Measurements from ENCODE around the gene BDP1.

Gene BDP1

GRCh38 chr5:71455427-71456361, at the start of gene BDP1:
TSS of gene BDP1 (plus strand) at chr5:71455651. CDS start at chr5:71455878, 227 bp downstream.
- TF ChIP-seq GATA3 (IDR thresholded peaks at IDR 0.05; ENCODE audit: low read depth, low read length) = no peak
- TF ChIP-seq GATA2 (IDR thresholded peaks at IDR 0.05; ENCODE audit: low read depth, low read length) = no peak

DNA sequence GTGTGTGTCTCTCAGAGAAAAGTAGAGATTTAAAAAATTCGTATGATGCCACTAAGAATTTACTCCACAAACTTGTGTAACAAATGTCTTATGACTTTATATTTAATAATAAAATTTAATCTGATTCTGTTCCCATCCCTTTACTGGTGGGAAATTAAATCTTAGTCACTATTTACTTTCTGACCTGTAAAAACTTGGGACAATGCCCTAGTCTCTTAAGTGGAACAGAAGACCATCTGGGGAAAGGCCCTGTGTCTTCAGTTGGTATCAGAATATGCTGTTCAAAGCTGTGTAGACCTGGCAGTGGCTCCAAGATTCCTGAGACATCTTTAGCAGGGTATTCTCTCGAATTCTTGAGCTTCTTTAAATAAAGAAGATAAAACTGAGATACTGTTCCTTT, 2.6 kb upstream of the BDP1 start:
- TF ChIP-seq GATA3 (IDR thresholded peaks at IDR 0.05; ENCODE audit: low read depth, low read length) (no peak), GATA2 (IDR thresholded peaks at IDR 0.05; ENCODE audit: low read depth, low read length) (no peak)

- TF ChIP-seq GATA2 (IDR thresholded peaks at IDR 0.05; ENCODE audit: low read depth, low read length) = no peak
- no peak for TF ChIP-seq GATA3 (IDR thresholded peaks at IDR 0.05; ENCODE audit: low read depth, low read length)
Measured at GRCh38 chr5:71454913-71455312, 538 bp upstream of the BDP1 start.

GRCh38 chr5:71456362-71456743, 902 bp downstream of the BDP1 start:
- TF ChIP-seq GATA3 (IDR thresholded peaks at IDR 0.05; ENCODE audit: low read depth, low read length) (no peak), GATA2 (IDR thresholded peaks at IDR 0.05; ENCODE audit: low read depth, low read length) (no peak)

DNA sequence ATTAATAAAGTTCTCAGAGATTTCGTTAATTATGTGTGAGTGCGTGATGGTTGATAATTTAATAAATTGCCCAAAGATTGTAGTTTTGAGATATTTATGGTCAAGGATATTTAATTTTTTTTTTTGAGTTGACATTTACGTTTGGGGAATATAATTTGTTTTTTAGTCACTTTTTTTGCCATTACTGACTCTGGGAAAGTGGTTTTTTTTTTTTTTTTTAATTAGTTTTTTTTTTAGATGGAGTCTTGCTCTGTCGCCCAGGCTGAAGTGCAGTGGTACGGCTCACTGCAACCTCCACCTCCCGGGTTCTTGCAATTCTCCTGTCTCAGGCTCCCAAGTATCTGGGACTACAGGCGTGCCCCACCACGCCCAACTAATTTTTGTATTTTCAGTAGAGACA, 1.7 kb downstream of the BDP1 start:
- TF ChIP-seq GATA3 (IDR thresholded peaks at IDR 0.05; ENCODE audit: low read depth, low read length) (no peak), GATA2 (IDR thresholded peaks at IDR 0.05; ENCODE audit: low read depth, low read length) (no peak)

DNA sequence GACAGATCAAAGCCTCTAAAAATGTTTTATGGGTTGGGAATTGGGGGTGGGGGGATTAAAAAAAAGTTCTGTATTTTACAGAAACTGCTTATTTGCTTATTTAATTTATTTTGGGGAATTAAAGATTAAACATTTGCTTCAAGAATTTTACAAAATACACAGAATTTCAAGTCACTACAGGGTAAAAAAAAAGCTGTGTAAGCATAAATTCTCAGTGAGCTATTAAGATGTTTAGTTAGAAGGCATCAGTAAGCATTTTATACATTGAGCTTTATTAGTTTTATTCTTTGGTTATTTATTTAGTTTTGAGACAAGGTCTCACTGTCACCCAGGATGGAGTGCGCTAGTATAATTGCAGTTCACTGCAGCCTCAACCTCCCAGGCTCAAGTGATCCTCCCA, 5.2 kb downstream of the BDP1 start:
- TF ChIP-seq GATA3 (IDR thresholded peaks at IDR 0.05; ENCODE audit: low read depth, low read length) (no peak), GATA2 (IDR thresholded peaks at IDR 0.05; ENCODE audit: low read depth, low read length) (no peak)

- TF ChIP-seq GATA2 (IDR thresholded peaks at IDR 0.05; ENCODE audit: low read depth, low read length) = no peak
- no peak for TF ChIP-seq GATA3 (IDR thresholded peaks at IDR 0.05; ENCODE audit: low read depth, low read length)
Measured at GRCh38 chr5:71461360-71461759, 5.9 kb downstream of the BDP1 start.

DNA sequence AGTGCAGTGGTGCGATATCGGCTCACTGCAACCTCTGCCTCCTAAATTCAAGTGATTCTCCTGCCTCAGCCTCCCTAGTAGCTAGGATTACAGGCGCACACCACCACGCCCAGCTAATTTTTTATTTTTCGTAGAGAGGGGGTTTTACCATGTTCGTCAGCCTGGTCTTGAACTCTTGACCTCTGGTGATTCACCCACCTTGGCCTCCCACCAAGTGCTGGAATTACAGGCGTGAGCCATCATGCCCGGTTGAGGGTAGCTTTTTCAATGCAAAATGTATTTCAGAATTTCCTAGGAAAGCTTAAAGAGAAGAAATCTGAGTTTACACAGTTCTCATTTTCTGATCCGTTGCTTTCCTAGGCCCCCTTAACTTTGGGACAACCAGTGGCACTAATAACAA, 15.7 kb downstream of the BDP1 start:
- TF ChIP-seq GATA2 (IDR thresholded peaks at IDR 0.05; ENCODE audit: low read depth, low read length) (no peak), GATA3 (IDR thresholded peaks at IDR 0.05; ENCODE audit: low read depth, low read length) (no peak)

GRCh38 chr5:71475788-71476384, 20.4 kb downstream of the BDP1 start:
- no peak for TF ChIP-seq GATA3 (IDR thresholded peaks at IDR 0.05; ENCODE audit: low read depth, low read length)
- no peak for TF ChIP-seq GATA2 (IDR thresholded peaks at IDR 0.05; ENCODE audit: low read depth, low read length)

DNA sequence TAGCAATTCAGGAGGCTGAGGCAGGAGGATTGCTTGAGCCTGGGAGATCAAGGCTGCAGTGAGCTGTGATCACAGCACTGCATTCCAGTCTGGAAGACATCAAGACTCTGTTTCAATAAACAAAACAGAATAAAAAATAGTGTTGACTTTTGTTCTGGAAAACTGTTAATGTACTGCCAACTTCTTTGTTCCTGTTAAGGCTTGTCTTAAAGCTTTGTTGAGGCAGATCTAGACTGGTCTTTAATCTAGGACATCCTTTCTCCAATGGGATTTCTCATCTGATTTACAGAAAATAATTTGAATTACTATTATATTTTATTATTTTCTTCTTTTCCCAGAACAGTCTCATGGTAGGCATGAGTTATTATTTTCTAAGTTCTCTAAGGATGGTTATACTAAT, 26.0 kb downstream of the BDP1 start:
- TF ChIP-seq GATA3 (IDR thresholded peaks at IDR 0.05; ENCODE audit: low read depth, low read length) (no peak), GATA2 (IDR thresholded peaks at IDR 0.05; ENCODE audit: low read depth, low read length) (no peak)

GRCh38 chr5:71482132-71482531, 26.7 kb downstream of the BDP1 start:
- TF ChIP-seq GATA3 (IDR thresholded peaks at IDR 0.05; ENCODE audit: low read depth, low read length) (no peak), GATA2 (IDR thresholded peaks at IDR 0.05; ENCODE audit: low read depth, low read length) (no peak)

DNA sequence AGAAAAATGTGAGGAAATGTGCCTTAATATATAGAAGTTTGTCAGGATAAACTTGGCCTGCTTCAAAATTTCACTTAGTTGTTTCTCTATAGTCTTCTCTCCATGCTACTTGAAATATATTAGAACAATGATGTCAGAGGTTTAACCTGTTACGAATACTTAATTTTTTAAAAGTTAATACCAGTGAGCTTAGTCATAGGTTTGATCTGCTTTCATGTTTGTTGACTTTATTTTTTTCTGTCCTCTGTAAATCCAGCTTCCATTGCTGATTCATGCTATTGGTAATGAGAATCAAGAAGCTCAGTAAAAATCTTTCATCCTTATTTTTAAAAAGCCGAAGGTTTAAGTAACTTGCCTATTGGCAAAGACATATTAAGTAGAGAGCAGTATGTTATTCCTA, 27.9 kb downstream of the BDP1 start:
- TF ChIP-seq GATA3 (IDR thresholded peaks at IDR 0.05; ENCODE audit: low read depth, low read length) (no peak), GATA2 (IDR thresholded peaks at IDR 0.05; ENCODE audit: low read depth, low read length) (no peak)

DNA sequence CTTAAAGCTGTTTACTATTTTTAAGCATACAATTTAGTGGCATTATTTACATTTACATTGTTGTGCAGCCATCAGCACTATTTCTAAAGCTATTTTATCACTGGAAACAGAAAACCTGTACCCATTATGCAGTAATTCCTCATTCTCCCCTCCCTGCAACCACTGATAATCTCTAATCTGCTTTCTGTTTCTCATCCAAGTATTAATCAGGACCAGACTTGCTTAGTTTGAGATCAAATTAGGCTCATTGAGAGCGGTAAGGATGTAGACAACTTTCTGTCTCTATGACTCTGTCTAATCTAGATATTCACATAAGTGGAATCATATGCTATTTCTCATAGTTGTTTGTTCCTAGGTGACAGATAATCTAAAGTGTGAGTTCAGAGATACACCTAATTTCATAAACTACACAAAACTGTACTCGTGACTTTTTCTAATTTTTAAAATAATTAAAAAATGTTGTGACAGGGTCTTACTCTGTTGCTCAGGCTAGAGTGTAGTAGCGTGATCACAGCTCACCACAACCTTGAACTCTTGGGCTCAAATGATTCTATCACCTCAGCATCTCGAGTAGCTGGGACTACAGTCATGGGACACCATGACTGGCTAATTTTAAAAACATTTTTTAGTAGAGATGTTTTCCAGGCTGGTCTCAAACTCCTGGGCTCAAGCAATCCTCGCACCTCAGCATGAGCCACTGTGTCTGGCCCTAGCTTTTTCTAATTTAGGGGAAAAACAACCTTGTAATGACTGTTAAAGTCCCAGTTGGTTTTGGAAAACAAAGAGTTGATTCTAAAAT, 37.6 kb downstream of the BDP1 start:
- TF ChIP-seq GATA3 (IDR thresholded peaks at IDR 0.05; ENCODE audit: low read depth, low read length) (peak; percentile 80), GATA2 (IDR thresholded peaks at IDR 0.05; ENCODE audit: low read depth, low read length) (peak; percentile 55; the same call in 1 of the 2 replicates)

- no peak for TF ChIP-seq GATA3 (IDR thresholded peaks at IDR 0.05; ENCODE audit: low read depth, low read length)
- TF ChIP-seq GATA2 (IDR thresholded peaks at IDR 0.05; ENCODE audit: low read depth, low read length) = no peak
Measured at GRCh38 chr5:71503536-71503935, 48.1 kb downstream of the BDP1 start.

Data from SH-SY5Y (cell line).